Measurements from ENCODE around the gene CMPK2. TPM values are rescaled to one million over a fixed set of nuclear protein-coding genes. Genes with fewer than 3 reads are reported as not detected.
"Not testable (repeated sequence)": the region's sequence is repeated elsewhere in the genome, so short reads cannot be mapped to it uniquely, and the experiment has no call there.

CMPK2 gene
- polyA plus RNA-seq, 3 donors from 2014 or later, result 5.2 to 10.9 (median 8.0) TPM

- Mint-ChIP-seq H3K9me3 (no peaks in the 10 kb centered on the region), H3K36me3 (peaks cover 0 to 9% (median 8%) of the 10 kb centered on the region in 3 donors), H3K27ac (peak overlapping the region in 1 of 6 donors; percentile 6), H3K4me3 (no peak overlapping the region), H3K27me3 (ENCODE audit: low read depth in 3 of 3) (peaks cover 0 to 2% (median 0%) of the 10 kb centered on the region in 3 donors), H3K4me1 (peaks cover 20 to 27% of the 10 kb centered on the region in 2 donors)
- DNase-seq, result no peak
Observed at GRCh38 chr2:6874032-6874431, 8.3 kb upstream of the CMPK2 start.

DNA sequence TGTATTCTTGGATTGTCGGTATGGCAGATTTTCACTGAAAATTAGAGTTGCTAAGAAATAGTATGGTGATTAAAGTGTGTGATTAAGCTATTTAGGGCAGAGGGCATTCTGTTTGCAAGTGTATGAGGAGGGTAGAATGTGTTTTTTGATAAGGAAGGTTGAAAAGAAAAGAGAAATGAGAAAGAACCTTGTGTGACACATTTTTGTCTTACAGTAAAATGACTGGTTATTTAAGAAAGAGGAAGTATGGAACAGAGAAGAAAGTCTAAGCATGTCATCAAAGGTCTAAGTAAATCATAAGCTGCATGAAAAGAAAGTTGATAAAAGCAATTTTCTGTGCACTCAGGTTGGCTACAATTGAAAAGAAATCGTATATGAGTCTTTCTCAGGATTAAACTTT is 6.7 kb upstream of the CMPK2 start:
- H3K27ac Mint-ChIP-seq, result peak overlapping the region in 1 of 6 donors; percentile 67
- H3K9me3 Mint-ChIP-seq, result no peaks in the 10 kb centered on the region
- H3K4me1 Mint-ChIP-seq, result peaks cover 5 to 11% of the 10 kb centered on the region in 2 donors
- H3K36me3 Mint-ChIP-seq, result peaks cover 0 to 9% (median 8%) of the 10 kb centered on the region in 3 donors
- H3K4me3 Mint-ChIP-seq, result no peak overlapping the region
- peaks cover 0 to 2% (median 0%) of the 10 kb centered on the region in 3 donors for H3K27me3 Mint-ChIP-seq (ENCODE audit: low read depth in 3 of 3)
- no peak for DNase-seq

GRCh38 chr2:6866982-6867381 is 1.3 kb upstream of the CMPK2 start:
- Mint-ChIP-seq H3K9me3 (no peaks in the 10 kb centered on the region), H3K4me1 (peaks cover 17 to 31% of the 10 kb centered on the region in 2 donors), H3K27ac (peak overlapping the region in 3 of 6 donors; percentile 50 to 76 (median 58)), H3K27me3 (ENCODE audit: low read depth in 3 of 3) (peaks cover 4 to 6% (median 5%) of the 10 kb centered on the region in 3 donors), H3K36me3 (peaks cover 0 to 10% (median 7%) of the 10 kb centered on the region in 3 donors), H3K4me3 (peak overlapping the region; percentile 64 to 98 (median 95))
- DNase-seq, result no peak

DNA sequence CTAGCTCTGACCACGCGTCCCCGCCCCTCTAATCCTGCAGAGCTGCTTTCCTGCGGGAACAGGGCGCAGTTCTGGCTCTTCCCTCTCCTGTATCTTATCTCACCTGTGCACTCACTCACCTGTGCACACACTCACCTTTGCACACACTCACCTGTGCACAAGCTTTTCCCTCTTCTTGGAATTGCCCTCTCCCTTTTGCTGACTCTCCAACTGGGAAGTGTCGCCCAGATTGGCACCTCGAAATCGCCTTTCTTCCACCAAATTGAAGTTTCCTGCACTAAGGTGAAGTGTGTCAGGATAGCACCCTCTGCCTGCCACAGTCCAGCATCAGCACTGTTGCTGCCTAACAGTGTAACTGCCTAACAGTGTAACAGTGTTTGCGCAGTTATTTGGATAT is 566 bp upstream of the CMPK2 start:
- peak; percentile 9 to 23 (median 15) for DNase-seq
- H3K27me3 Mint-ChIP-seq (ENCODE audit: low read depth in 3 of 3), result peaks cover 5 to 7% (median 7%) of the 10 kb centered on the region in 3 donors
- H3K4me3 Mint-ChIP-seq, result peak overlapping the region; percentile 90 to 99 (median 96)
- H3K4me1 Mint-ChIP-seq, result peaks cover 17 to 31% of the 10 kb centered on the region in 2 donors
- H3K36me3 Mint-ChIP-seq, result peaks cover 6 to 18% (median 12%) of the 10 kb centered on the region in 3 donors
- no peaks in the 10 kb centered on the region for H3K9me3 Mint-ChIP-seq
- H3K27ac Mint-ChIP-seq, result peak overlapping the region; percentile 75 to 93 (median 90)

DNA sequence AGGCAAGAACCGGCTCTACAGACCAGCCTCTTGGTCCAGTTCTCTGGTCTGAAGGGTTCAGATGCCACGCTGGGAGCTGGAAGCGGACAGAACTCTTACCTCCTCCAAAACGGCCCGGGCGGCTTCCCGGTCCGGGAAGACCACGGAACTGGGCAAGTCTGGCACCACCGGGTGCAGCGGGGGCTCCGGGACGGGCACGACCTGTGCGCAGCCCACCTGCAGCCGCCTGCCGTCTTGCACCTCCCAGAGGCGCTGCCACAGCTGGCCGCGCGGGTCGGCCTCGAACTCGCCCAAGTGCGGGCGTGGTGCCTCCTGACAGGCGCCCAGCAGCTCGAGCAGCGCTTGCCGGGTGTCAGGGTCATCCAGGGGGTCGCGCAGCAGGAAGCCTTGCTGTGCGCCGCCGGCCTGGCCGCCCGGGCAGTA is 773 bp downstream of the CMPK2 start:
- Mint-ChIP-seq H3K4me1 (peaks cover 17 to 31% of the 10 kb centered on the region in 2 donors), H3K4me3 (peak overlapping the region; percentile 75 to 83 (median 78)), H3K27me3 (ENCODE audit: low read depth in 3 of 3) (peaks cover 5 to 7% (median 7%) of the 10 kb centered on the region in 3 donors), H3K36me3 (peaks cover 19 to 31% (median 23%) of the 10 kb centered on the region in 3 donors), H3K27ac (peak overlapping the region in 5 of 6 donors; percentile 13 to 86 (median 28)), H3K9me3 (peaks cover 0 to 7% (median 0%) of the 10 kb centered on the region in 6 donors)
- DNase-seq, result no peak

- Mint-ChIP-seq H3K4me1 (peaks cover 17 to 31% of the 10 kb centered on the region in 2 donors), H3K4me3 (peak overlapping the region; percentile 75 to 83 (median 78)), H3K27me3 (ENCODE audit: low read depth in 3 of 3) (peaks cover 5 to 7% (median 7%) of the 10 kb centered on the region in 3 donors), H3K9me3 (peaks cover 0 to 10% (median 0%) of the 10 kb centered on the region in 6 donors), H3K36me3 (peaks cover 25 to 35% (median 30%) of the 10 kb centered on the region in 3 donors), H3K27ac (peak overlapping the region in 5 of 6 donors; percentile 12 to 86 (median 28))
- no peak for DNase-seq
Observed at GRCh38 chr2:6864231-6864754, 1.4 kb downstream of the CMPK2 start.

GRCh38 chr2:6863792-6864191 is 1.9 kb downstream of the CMPK2 start:
- Mint-ChIP-seq H3K4me3 (peak overlapping the region; percentile 75 to 83 (median 78)), H3K27me3 (ENCODE audit: low read depth in 3 of 3) (peaks cover 5 to 7% (median 7%) of the 10 kb centered on the region in 3 donors), H3K36me3 (peaks cover 30 to 40% (median 35%) of the 10 kb centered on the region in 3 donors), H3K9me3 (peaks cover 0 to 12% (median 2%) of the 10 kb centered on the region in 6 donors), H3K27ac (peak overlapping the region in 1 of 6 donors; percentile 86), H3K4me1 (peaks cover 17 to 31% of the 10 kb centered on the region in 2 donors)
- DNase-seq, result no peak

GRCh38 chr2:6860296-6860695 is 5.4 kb downstream of the CMPK2 start:
- no peak for DNase-seq
- H3K9me3 Mint-ChIP-seq, result peaks cover 2 to 16% (median 4%) of the 10 kb centered on the region in 6 donors
- H3K36me3 Mint-ChIP-seq, result peaks cover 42 to 65% (median 54%) of the 10 kb centered on the region in 3 donors
- peaks cover 10 to 19% of the 10 kb centered on the region in 2 donors for H3K4me1 Mint-ChIP-seq
- H3K27me3 Mint-ChIP-seq (ENCODE audit: low read depth in 3 of 3), result peaks cover 0 to 3% (median 3%) of the 10 kb centered on the region in 3 donors
- no peak overlapping the region for H3K4me3 Mint-ChIP-seq
- H3K27ac Mint-ChIP-seq, result no peak overlapping the region

DNA sequence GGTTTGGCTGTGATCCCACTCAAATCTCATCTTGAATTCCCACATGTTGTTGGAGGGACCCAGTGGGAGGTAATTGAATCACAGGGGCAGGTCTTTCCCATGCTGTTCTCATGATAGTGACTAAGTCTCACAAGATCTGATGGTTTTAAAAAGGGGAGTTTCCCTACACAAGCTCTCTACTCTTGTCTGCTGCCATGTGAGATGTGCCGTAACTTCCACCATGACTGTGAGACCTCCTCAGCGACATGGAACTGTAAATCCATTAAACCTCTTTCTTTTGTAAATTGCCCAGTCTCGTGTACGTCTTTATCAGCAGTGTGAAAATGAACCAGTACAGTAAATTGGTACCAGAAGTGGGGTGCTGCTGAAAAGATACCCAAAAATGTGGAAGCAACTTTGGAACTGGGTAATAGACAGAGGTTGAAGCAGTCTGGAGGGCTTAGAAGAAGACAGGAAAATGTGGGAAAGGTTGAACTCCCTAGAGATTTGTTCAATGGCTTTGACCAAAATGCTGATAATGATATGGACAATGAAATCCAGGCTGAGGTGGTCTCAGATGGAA is 7.2 kb downstream of the CMPK2 start:
- not testable (repeated sequence) for H3K4me3 Mint-ChIP-seq; DNase-seq; H3K27ac Mint-ChIP-seq; H3K27me3 Mint-ChIP-seq (ENCODE audit: low read depth in 3 of 3); H3K4me1 Mint-ChIP-seq
- Mint-ChIP-seq H3K9me3 (peaks cover 2 to 16% (median 4%) of the 10 kb centered on the region in 6 donors), H3K36me3 (peaks cover 52 to 77% (median 64%) of the 10 kb centered on the region in 3 donors)

DNA sequence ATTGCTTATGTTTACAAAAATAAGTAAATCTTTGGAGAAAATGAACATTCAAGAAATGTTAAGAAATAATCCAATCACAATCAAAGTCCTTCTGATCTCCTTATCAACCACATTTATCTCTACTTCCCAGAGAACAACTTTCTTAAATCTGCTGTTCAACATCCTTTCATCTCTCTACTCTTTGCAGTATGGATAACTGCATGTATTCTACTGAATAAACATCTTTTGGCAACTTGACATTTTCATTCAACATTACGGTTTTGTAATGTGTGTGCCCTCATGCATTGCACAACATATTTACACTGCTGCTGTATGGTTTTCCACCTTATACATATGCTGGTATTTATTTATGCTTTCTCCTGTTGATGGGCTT is 9.2 kb downstream of the CMPK2 start:
- peaks cover 2 to 16% (median 4%) of the 10 kb centered on the region in 6 donors for H3K9me3 Mint-ChIP-seq
- H3K27me3 Mint-ChIP-seq (ENCODE audit: low read depth in 3 of 3), result peaks cover 0 to 1% (median 0%) of the 10 kb centered on the region in 3 donors
- no peak overlapping the region for H3K4me3 Mint-ChIP-seq
- H3K4me1 Mint-ChIP-seq, result peaks cover 2 to 9% of the 10 kb centered on the region in 2 donors
- H3K27ac Mint-ChIP-seq, result no peak overlapping the region
- H3K36me3 Mint-ChIP-seq, result peaks cover 60 to 83% (median 63%) of the 10 kb centered on the region in 3 donors
- DNase-seq, result no peak

- H3K36me3 Mint-ChIP-seq, result peaks cover 57 to 77% (median 63%) of the 10 kb centered on the region in 3 donors
- peak overlapping the region in 1 of 6 donors; percentile 13 for H3K27ac Mint-ChIP-seq
- no peak for DNase-seq
- H3K27me3 Mint-ChIP-seq (ENCODE audit: low read depth in 3 of 3), result no peaks in the 10 kb centered on the region
- no peak overlapping the region for H3K4me3 Mint-ChIP-seq
- peaks cover 2 to 16% (median 4%) of the 10 kb centered on the region in 6 donors for H3K9me3 Mint-ChIP-seq
- H3K4me1 Mint-ChIP-seq, result peaks cover 5 to 14% of the 10 kb centered on the region in 2 donors
Observed at GRCh38 chr2:6855860-6856547, 9.7 kb downstream of the CMPK2 start.

DNA sequence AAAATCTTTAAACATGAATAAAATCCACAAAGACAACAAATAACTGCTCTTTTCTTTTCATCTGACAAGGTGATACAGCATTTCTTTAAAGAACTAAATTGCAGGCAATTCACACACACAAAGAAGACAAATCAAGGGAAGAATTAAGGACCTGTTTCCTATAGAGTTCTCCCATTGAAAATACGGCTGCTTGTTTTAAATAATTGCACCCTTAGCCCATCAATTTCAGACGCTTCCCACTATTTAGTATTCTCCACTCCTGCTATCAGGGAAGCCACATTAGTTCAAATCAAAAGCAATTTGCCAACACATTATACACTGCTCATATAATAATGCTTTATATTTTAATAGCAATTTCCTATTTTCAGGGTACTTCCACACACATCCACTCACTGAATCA is 11.3 kb downstream of the CMPK2 start:
- Mint-ChIP-seq H3K27me3 (ENCODE audit: low read depth in 3 of 3) (peaks cover 0 to 2% (median 0%) of the 10 kb centered on the region in 3 donors), H3K4me1 (peaks cover 13 to 29% of the 10 kb centered on the region in 2 donors), H3K4me3 (no peak overlapping the region), H3K27ac (no peak overlapping the region), H3K36me3 (peaks cover 53 to 77% (median 60%) of the 10 kb centered on the region in 3 donors), H3K9me3 (peaks cover 2 to 20% (median 4%) of the 10 kb centered on the region in 6 donors)
- no peak for DNase-seq

GRCh38 chr2:6852195-6852594 is 13.5 kb downstream of the CMPK2 start:
- Mint-ChIP-seq H3K27ac (no peak overlapping the region), H3K27me3 (ENCODE audit: low read depth in 3 of 3) (peaks cover 0 to 2% (median 0%) of the 10 kb centered on the region in 3 donors), H3K9me3 (peaks cover 0 to 31% (median 14%) of the 10 kb centered on the region in 6 donors), H3K4me3 (no peak overlapping the region), H3K4me1 (peaks cover 13 to 50% of the 10 kb centered on the region in 2 donors), H3K36me3 (peaks cover 55 to 77% (median 63%) of the 10 kb centered on the region in 3 donors)
- no peak for DNase-seq
